Measurements from ENCODE around the gene DDA1. TPM values are rescaled to one million over a fixed set of nuclear protein-coding genes. Genes with fewer than 3 reads are reported as not detected.

Gene DDA1
- total RNA-seq, 1 donor from 2014 or later: 15.8 TPM

GRCh38 chr19:17336872-17337674 is 27.7 kb downstream of the DDA1 start, which contains the start of gene GTPBP3:
TSS of gene GTPBP3 (plus strand) at chr19:17337553. CDS start at chr19:17337612, 59 bp downstream.
- H3K27ac ChIP-seq: peak within 1 kb of the TSS; percentile 91 to 95
- peak; percentile 97 to 99 for DNase-seq (ENCODE audit: low spot score in 2 of 2)
- intact Hi-C loops (cut with DNase I): loop anchor here (1.0 to 2.0 kb wide), 3 partner anchors 54 to 132 kb away; partner anchors contain the start of gene BABAM1
- peaks cover 5% of the 10 kb centered on the region in 2 donors for H3K36me3 ChIP-seq
- H3K4me1 ChIP-seq: peaks cover 15 to 23% of the 10 kb centered on the region in 2 donors
- H3K9me3 ChIP-seq: no peaks in the 10 kb centered on the region
- no peaks in the 10 kb centered on the region for H3K27me3 ChIP-seq
- TF ChIP-seq CTCF (IDR thresholded peaks at IDR 0.05): no peak
- H3K4me3 ChIP-seq: peak within 1 kb of the TSS; percentile 84 to 91

GRCh38 chr19:17337675-17338432 is 28.5 kb downstream of the DDA1 start:
- peaks cover 5% of the 10 kb centered on the region in 2 donors for H3K36me3 ChIP-seq
- H3K9me3 ChIP-seq: no peaks in the 10 kb centered on the region
- intact Hi-C loops (cut with DNase I): loop anchor here (1.0 to 2.0 kb wide), 3 partner anchors 53 to 131 kb away; partner anchors contain the start of gene BABAM1
- peaks cover 15 to 23% of the 10 kb centered on the region in 2 donors for H3K4me1 ChIP-seq
- no peaks in the 10 kb centered on the region for H3K27me3 ChIP-seq
- TF ChIP-seq CTCF (IDR thresholded peaks at IDR 0.05): no peak
- H3K27ac ChIP-seq: peak overlapping the region in 1 of 2 donors; percentile 16
- peak overlapping the region; percentile 84 to 91 for H3K4me3 ChIP-seq
- no peak for DNase-seq (ENCODE audit: low spot score in 2 of 2)

GRCh38 chr19:17338433-17339078 is 29.2 kb downstream of the DDA1 start:
- Histone ChIP-seq H3K4me1 (peaks cover 15 to 23% of the 10 kb centered on the region in 2 donors), H3K27me3 (no peaks in the 10 kb centered on the region), H3K27ac (no peak overlapping the region), H3K4me3 (peak overlapping the region; percentile 84 to 91), H3K36me3 (peaks cover 5 to 7% of the 10 kb centered on the region in 2 donors), H3K9me3 (no peaks in the 10 kb centered on the region)
- no peak for DNase-seq (ENCODE audit: low spot score in 2 of 2)
- TF ChIP-seq CTCF (IDR thresholded peaks at IDR 0.05): no peak
- intact Hi-C loops (cut with DNase I): no loop called here

GRCh38 chr19:17339088-17339741 is 29.9 kb downstream of the DDA1 start:
- DNase-seq (ENCODE audit: low spot score in 2 of 2): no peak
- no peak overlapping the region for H3K4me3 ChIP-seq
- no peaks in the 10 kb centered on the region for H3K9me3 ChIP-seq
- H3K27ac ChIP-seq: no peak overlapping the region
- H3K36me3 ChIP-seq: peaks cover 5 to 8% of the 10 kb centered on the region in 2 donors
- no peaks in the 10 kb centered on the region for H3K27me3 ChIP-seq
- intact Hi-C loops (cut with DNase I): no loop called here
- H3K4me1 ChIP-seq: peaks cover 13 to 16% of the 10 kb centered on the region in 2 donors
- no peak for TF ChIP-seq CTCF (IDR thresholded peaks at IDR 0.05)

GRCh38 chr19:17340302-17340870 is 31.0 kb downstream of the DDA1 start:
- Histone ChIP-seq H3K9me3 (no peaks in the 10 kb centered on the region), H3K4me1 (peaks cover 9 to 10% of the 10 kb centered on the region in 2 donors), H3K36me3 (peaks cover 5 to 8% of the 10 kb centered on the region in 2 donors), H3K4me3 (no peak overlapping the region), H3K27ac (no peak overlapping the region), H3K27me3 (no peaks in the 10 kb centered on the region)
- intact Hi-C loops (cut with DNase I): no loop called here
- no peak for TF ChIP-seq CTCF (IDR thresholded peaks at IDR 0.05)
- no peak for DNase-seq (ENCODE audit: low spot score in 2 of 2)

Data from ascending aorta (tissue), 2 donors.